Parathyroid adenoma (tissue), 2 donors: Measurements from ENCODE around the gene PRMT7.

Source experiments
- H2AFZ ChIP-seq: fragments of 300-600 bp; sonication (generic); one replicate; pipeline ENCODE4 v1.7.0; 2017; ENCODE audit warnings: antibody characterized with exemption, mild to moderate bottlenecking
- H3K27ac ChIP-seq: fragments of 300-600 bp; sonication (generic); one replicate; pipeline ENCODE4 v1.7.0; 2017
- H3K27me3 ChIP-seq: fragments of 300-600 bp; sonication (generic); one replicate; pipeline ENCODE4 v1.7.0; 2017; ENCODE audit warnings: low read length; ENCODE audit not compliant: control insufficient read depth, insufficient read depth
- H3K36me3 ChIP-seq: fragments of 300-600 bp; sonication (generic); one replicate; pipeline ENCODE4 v1.7.0; 2017; ENCODE audit warnings: low read length; ENCODE audit not compliant: control insufficient read depth, insufficient read depth
- H3K4me1 ChIP-seq: fragments of 300-600 bp; sonication (generic); one replicate; pipeline ENCODE4 v1.7.0; 2017; ENCODE audit warnings: control low read depth
- H3K4me2 ChIP-seq: fragments of 300-600 bp; sonication (generic); one replicate; pipeline ENCODE4 v1.7.0; 2017; ENCODE audit warnings: low read length
- H3K4me3 ChIP-seq: fragments of 300-600 bp; sonication (generic); one replicate; pipeline ENCODE4 v1.7.0; 2017; ENCODE audit warnings: low read depth, low read length
- H3K79me2 ChIP-seq: fragments of 300-600 bp; sonication (generic); one replicate; pipeline ENCODE4 v1.7.0; 2017; ENCODE audit warnings: control low read depth
- H3K9ac ChIP-seq: fragments of 300-600 bp; sonication (generic); one replicate; pipeline ENCODE4 v1.7.0; 2017; ENCODE audit warnings: mild to moderate bottlenecking
- H3K9me3 ChIP-seq: fragments of 300-600 bp; sonication (generic); one replicate; pipeline ENCODE4 v1.7.0; 2017; ENCODE audit warnings: low read length; ENCODE audit not compliant: control insufficient read depth
- CTCF ChIP-seq: fragments of 300-600 bp; sonication (generic); IDR thresholded peaks from one replicate; pipeline ENCODE4 v1.7.0; 2017; ENCODE audit warnings: antibody characterized with exemption, mild to moderate bottlenecking
- donor health status: primary hyperparathyroidism.

PRMT7 gene

GRCh38 chr16:68356249-68356918 is 45.6 kb downstream of the PRMT7 start:
- Histone ChIP-seq H3K4me3 (no peak overlapping the region), H3K9ac (no peak overlapping the region), H3K4me2 (no peak overlapping the region), H3K4me1 (no peaks in the 10 kb centered on the region), H3K27ac (no peak overlapping the region), H3K36me3 (no peaks in the 10 kb centered on the region), H3K79me2 (no peaks in the 10 kb centered on the region), H3K27me3 (no peaks in the 10 kb centered on the region), H2AFZ (no peak overlapping the region), H3K9me3 (no peaks in the 10 kb centered on the region)
- TF ChIP-seq CTCF = no peak

- H3K9ac ChIP-seq = no peak overlapping the region
- H2AFZ ChIP-seq = no peak overlapping the region
- no peaks in the 10 kb centered on the region for H3K9me3 ChIP-seq
- no peaks in the 10 kb centered on the region for H3K36me3 ChIP-seq
- no peak overlapping the region for H3K27ac ChIP-seq
- no peaks in the 10 kb centered on the region for H3K79me2 ChIP-seq
- no peak overlapping the region for H3K4me2 ChIP-seq
- H3K4me3 ChIP-seq = no peak overlapping the region
- H3K4me1 ChIP-seq = no peaks in the 10 kb centered on the region
- no peaks in the 10 kb centered on the region for H3K27me3 ChIP-seq
- TF ChIP-seq CTCF = no peak
Measured at GRCh38 chr16:68356919-68357286, 46.1 kb downstream of the PRMT7 start.

GRCh38 chr16:68357521-68357922 is 46.7 kb downstream of the PRMT7 start:
- Histone ChIP-seq H3K9me3 (no peaks in the 10 kb centered on the region), H3K36me3 (no peaks in the 10 kb centered on the region), H3K9ac (no peak overlapping the region), H3K4me3 (no peak overlapping the region), H3K27me3 (no peaks in the 10 kb centered on the region), H3K79me2 (no peaks in the 10 kb centered on the region), H3K4me2 (no peak overlapping the region), H3K27ac (no peak overlapping the region), H2AFZ (no peak overlapping the region), H3K4me1 (no peaks in the 10 kb centered on the region)
- TF ChIP-seq CTCF = no peak

- TF ChIP-seq CTCF = no peak
- Histone ChIP-seq H3K79me2 (no peaks in the 10 kb centered on the region), H2AFZ (no peak overlapping the region), H3K27me3 (no peaks in the 10 kb centered on the region), H3K9ac (no peak overlapping the region), H3K36me3 (no peaks in the 10 kb centered on the region), H3K4me2 (no peak overlapping the region), H3K9me3 (no peaks in the 10 kb centered on the region), H3K4me3 (no peak overlapping the region), H3K27ac (no peak overlapping the region), H3K4me1 (no peaks in the 10 kb centered on the region)
Measured at GRCh38 chr16:68357923-68358322, 47.1 kb downstream of the PRMT7 start.

- no peak overlapping the region for H3K9ac ChIP-seq
- H3K36me3 ChIP-seq = no peaks in the 10 kb centered on the region
- H3K27me3 ChIP-seq = no peaks in the 10 kb centered on the region
- no peak overlapping the region for H2AFZ ChIP-seq
- no peaks in the 10 kb centered on the region for H3K79me2 ChIP-seq
- peaks cover under 1% of the 10 kb centered on the region for H3K4me1 ChIP-seq
- H3K4me3 ChIP-seq = no peak overlapping the region
- no peak overlapping the region for H3K27ac ChIP-seq
- H3K4me2 ChIP-seq = no peak overlapping the region
- TF ChIP-seq CTCF = no peak
- H3K9me3 ChIP-seq = no peaks in the 10 kb centered on the region
Measured at GRCh38 chr16:68358951-68359350, 48.1 kb downstream of the PRMT7 start.
